ENCODE measurements around the gene USP49. TPM values are rescaled to one million over a fixed set of nuclear protein-coding genes. Genes with fewer than 3 reads are reported as not detected.

USP49 gene
- total RNA-seq, 4 donors from 2014 or later = 0.27 to 2.8 (median 1.1) TPM

GRCh38 chr6:41887331-41887751, 7.8 kb downstream of the USP49 start:
- H3K4me1 ChIP-seq = no peaks in the 10 kb centered on the region
- H3K27me3 ChIP-seq = no peaks in the 10 kb centered on the region
- intact Hi-C loops (cut with DNase I; ENCODE audit: low total_unique reads) (no loop called here), in situ Hi-C loops (cut with MboI; ENCODE audit: low sequenced_read_pairs in 4 of 4) (no loop called here)
- no peak for TF ChIP-seq CTCF (IDR thresholded peaks at IDR 0.05 in 4 of 5, conservative IDR thresholded peaks at IDR 0.05 in 1 of 5)
- no peak for TF ChIP-seq POLR2A (IDR thresholded peaks at IDR 0.05)
- no peak overlapping the region for H3K27ac ChIP-seq
- H3K4me3 ChIP-seq = no peak overlapping the region
- H3K36me3 ChIP-seq = no peaks in the 10 kb centered on the region
- no peak for DNase-seq
- no peaks in the 10 kb centered on the region for H3K9me3 ChIP-seq
- no peak for ATAC-seq

- TF ChIP-seq CTCF (IDR thresholded peaks at IDR 0.05 in 4 of 5, conservative IDR thresholded peaks at IDR 0.05 in 1 of 5) (no peak), POLR2A (IDR thresholded peaks at IDR 0.05) (no peak)
- no peak overlapping the region for H3K4me3 ChIP-seq
- no peaks in the 10 kb centered on the region for H3K9me3 ChIP-seq
- DNase-seq (no peak), ATAC-seq (no peak)
- intact Hi-C loops (cut with DNase I; ENCODE audit: low total_unique reads) = no loop called here
- H3K4me1 ChIP-seq = no peaks in the 10 kb centered on the region
- no peaks in the 10 kb centered on the region for H3K27me3 ChIP-seq
- in situ Hi-C loops (cut with MboI; ENCODE audit: low sequenced_read_pairs in 4 of 4) = no loop called here
- no peaks in the 10 kb centered on the region for H3K36me3 ChIP-seq
- H3K27ac ChIP-seq = no peak overlapping the region
These were observed 9.2 kb downstream of the USP49 start for GRCh38 chr6:41885930-41886329.

DNA sequence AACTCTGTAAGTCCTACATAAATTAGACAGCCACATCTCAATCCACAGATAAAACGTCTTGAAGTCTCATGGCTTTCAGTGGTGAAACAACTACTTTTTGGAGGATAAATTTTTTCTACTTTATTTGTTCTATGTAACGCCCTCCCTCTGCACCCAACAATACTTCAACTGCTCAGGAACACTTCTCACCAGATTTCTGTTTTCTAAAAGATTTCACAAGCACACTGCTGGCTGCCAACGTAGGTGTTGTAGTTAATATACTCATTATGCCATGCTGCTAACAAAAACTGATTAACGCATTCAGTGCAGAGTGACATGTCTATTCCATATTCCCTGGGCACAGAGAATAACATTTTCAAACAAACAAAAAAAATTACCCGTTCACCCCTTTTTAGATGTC, 10.2 kb downstream of the USP49 start:
- Histone ChIP-seq H3K4me1 (no peaks in the 10 kb centered on the region), H3K27ac (no peak overlapping the region), H3K36me3 (no peaks in the 10 kb centered on the region), H3K27me3 (no peaks in the 10 kb centered on the region), H3K4me3 (no peak overlapping the region), H3K9me3 (no peaks in the 10 kb centered on the region)
- in situ Hi-C loops (cut with MboI; ENCODE audit: low sequenced_read_pairs in 4 of 4) (no loop called here), intact Hi-C loops (cut with DNase I; ENCODE audit: low total_unique reads) (no loop called here)
- ATAC-seq (no peak), DNase-seq (no peak)
- no peak for TF ChIP-seq CTCF (IDR thresholded peaks at IDR 0.05 in 4 of 5, conservative IDR thresholded peaks at IDR 0.05 in 1 of 5)
- TF ChIP-seq POLR2A (IDR thresholded peaks at IDR 0.05) = no peak

DNA sequence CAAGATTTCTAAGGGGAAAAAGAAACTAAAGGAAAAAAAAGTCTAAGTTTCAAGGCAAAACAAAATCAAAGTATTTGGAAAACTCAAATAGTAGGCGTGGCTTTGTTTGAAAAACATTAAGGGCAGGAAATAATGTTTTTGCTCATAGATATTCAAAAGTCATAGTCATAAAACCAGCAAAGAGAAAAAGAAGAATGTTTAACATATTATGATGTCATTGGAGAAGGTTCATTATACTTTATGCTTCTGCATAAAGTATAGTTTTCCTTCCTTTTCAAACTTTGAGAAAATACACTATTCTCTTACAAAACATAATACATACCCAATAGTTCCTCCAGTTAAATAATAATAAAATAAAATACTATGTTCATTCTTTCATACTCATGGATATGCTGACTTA, 13.7 kb downstream of the USP49 start:
- in situ Hi-C loops (cut with MboI; ENCODE audit: low sequenced_read_pairs in 4 of 4) = no loop called here
- no peak for DNase-seq
- no peak overlapping the region for H3K27ac ChIP-seq
- H3K4me3 ChIP-seq = no peak overlapping the region
- H3K9me3 ChIP-seq = no peaks in the 10 kb centered on the region
- H3K4me1 ChIP-seq = no peaks in the 10 kb centered on the region
- no peaks in the 10 kb centered on the region for H3K27me3 ChIP-seq
- H3K36me3 ChIP-seq = no peaks in the 10 kb centered on the region
- no peak for ATAC-seq
- intact Hi-C loops (cut with DNase I; ENCODE audit: low total_unique reads) = no loop called here
- no peak for TF ChIP-seq POLR2A (IDR thresholded peaks at IDR 0.05)
- TF ChIP-seq CTCF (IDR thresholded peaks at IDR 0.05 in 4 of 5, conservative IDR thresholded peaks at IDR 0.05 in 1 of 5) = no peak

- intact Hi-C loops (cut with DNase I; ENCODE audit: low total_unique reads) (no loop called here), in situ Hi-C loops (cut with MboI; ENCODE audit: low sequenced_read_pairs in 4 of 4) (no loop called here)
These were observed 16.2 kb downstream of the USP49 start for GRCh38 chr6:41878961-41879405.

More at GRCh38 chr6:41878961-41879405, 16.2 kb downstream of the USP49 start:
- no peak for ATAC-seq
- Histone ChIP-seq H3K36me3 (no peaks in the 10 kb centered on the region), H3K4me1 (no peaks in the 10 kb centered on the region), H3K27me3 (no peaks in the 10 kb centered on the region), H3K4me3 (no peak overlapping the region), H3K9me3 (no peaks in the 10 kb centered on the region), H3K27ac (no peak overlapping the region)
- no peak for TF ChIP-seq CTCF (IDR thresholded peaks at IDR 0.05 in 4 of 5, conservative IDR thresholded peaks at IDR 0.05 in 1 of 5)
- TF ChIP-seq POLR2A (IDR thresholded peaks at IDR 0.05) = no peak
- DNase-seq = no peak
